ENCODE results near the gene OMD. TPM values are rescaled to one million over a fixed set of nuclear protein-coding genes. Genes with fewer than 3 reads are reported as not detected.

Gene OMD
- total RNA-seq, 2 donors from 2014 or later = 22.7 to 26.5 TPM

GRCh38 chr9:92404042-92404836 lies 20.0 kb downstream of the OMD start, which contains the start of gene OGN:
OGN (minus strand) TSS chr9:92404578; CDS start chr9:92403407, 1,171 bp downstream.
- Histone ChIP-seq H3K4me3 (peak within 1 kb of the TSS; percentile 9 to 25), H3K27me3 (no peaks in the 10 kb centered on the region), H3K9me3 (no peaks in the 10 kb centered on the region), H3K27ac (peak within 1 kb of the TSS; percentile 2 to 54), H3K4me1 (peaks cover 0 to 9% of the 10 kb centered on the region in 2 donors), H3K36me3 (no peaks in the 10 kb centered on the region)
- DNase-seq (ENCODE audit: low spot score) = no peak
- TF ChIP-seq, protein P1, sequence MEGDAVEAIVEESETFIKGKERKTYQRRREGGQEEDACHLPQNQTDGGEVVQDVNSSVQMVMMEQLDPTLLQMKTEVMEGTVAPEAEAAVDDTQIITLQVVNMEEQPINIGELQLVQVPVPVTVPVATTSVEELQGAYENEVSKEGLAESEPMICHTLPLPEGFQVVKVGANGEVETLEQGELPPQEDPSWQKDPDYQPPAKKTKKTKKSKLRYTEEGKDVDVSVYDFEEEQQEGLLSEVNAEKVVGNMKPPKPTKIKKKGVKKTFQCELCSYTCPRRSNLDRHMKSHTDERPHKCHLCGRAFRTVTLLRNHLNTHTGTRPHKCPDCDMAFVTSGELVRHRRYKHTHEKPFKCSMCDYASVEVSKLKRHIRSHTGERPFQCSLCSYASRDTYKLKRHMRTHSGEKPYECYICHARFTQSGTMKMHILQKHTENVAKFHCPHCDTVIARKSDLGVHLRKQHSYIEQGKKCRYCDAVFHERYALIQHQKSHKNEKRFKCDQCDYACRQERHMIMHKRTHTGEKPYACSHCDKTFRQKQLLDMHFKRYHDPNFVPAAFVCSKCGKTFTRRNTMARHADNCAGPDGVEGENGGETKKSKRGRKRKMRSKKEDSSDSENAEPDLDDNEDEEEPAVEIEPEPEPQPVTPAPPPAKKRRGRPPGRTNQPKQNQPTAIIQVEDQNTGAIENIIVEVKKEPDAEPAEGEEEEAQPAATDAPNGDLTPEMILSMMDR (IDR thresholded peaks at IDR 0.05) = no peak

DNA sequence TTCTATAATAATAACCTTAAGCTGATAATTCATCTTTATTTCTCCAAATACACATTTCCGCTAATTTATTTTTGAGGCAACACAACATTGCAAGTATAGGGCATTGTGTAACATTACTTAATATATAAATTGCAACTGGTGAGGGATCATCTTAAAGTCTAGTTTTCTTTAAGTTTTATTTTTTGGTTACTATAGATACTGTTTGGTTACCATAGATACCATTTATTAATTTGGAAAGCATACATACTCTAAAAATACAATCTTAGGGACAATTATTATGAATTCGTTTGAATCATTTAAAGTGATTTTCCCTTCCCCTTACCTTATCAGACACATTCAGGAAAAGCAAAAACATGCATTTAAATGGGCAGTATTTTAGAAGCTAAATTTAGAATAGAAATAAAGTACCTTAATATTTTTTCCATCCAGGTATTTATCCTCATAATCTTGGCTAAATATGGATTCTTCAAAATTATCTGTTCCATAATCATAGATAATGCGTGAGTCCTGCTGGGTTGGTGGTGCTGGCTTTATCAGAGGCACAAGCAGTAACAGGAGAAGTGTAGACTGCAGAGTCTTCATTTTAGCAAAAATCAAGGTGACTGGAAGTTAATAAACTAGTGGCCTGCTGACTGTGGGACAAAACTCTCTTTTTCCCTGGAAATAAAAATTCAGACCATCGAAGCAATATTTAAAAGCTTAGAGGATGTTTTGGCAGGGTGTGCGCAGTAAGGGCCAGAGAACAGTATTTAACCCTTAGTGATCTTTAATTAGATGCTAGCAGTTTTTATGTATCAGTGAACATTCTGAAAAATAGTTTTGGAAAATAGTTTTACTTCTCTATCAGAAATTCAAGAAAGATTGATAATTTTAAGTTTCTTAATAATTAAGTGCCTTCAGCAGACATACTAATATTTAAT lies 21.2 kb downstream of the OMD start:
- no peak for DNase-seq (ENCODE audit: low spot score)
- peaks cover 0 to 9% of the 10 kb centered on the region in 2 donors for H3K4me1 ChIP-seq
- peak overlapping the region; percentile 2 to 19 for H3K27ac ChIP-seq
- H3K4me3 ChIP-seq = peak overlapping the region in 1 of 2 donors; percentile 25
- no peaks in the 10 kb centered on the region for H3K36me3 ChIP-seq
- no peaks in the 10 kb centered on the region for H3K27me3 ChIP-seq
- no peaks in the 10 kb centered on the region for H3K9me3 ChIP-seq
- TF ChIP-seq, protein P1 (IDR thresholded peaks at IDR 0.05) = no peak

GRCh38 chr9:92402360-92402759 lies 21.9 kb downstream of the OMD start:
- no peak overlapping the region for H3K4me3 ChIP-seq
- no peak for DNase-seq (ENCODE audit: low spot score)
- H3K27ac ChIP-seq = peak overlapping the region in 1 of 2 donors; percentile 14
- TF ChIP-seq, protein P1 (IDR thresholded peaks at IDR 0.05) = no peak
- no peaks in the 10 kb centered on the region for H3K36me3 ChIP-seq
- H3K9me3 ChIP-seq = no peaks in the 10 kb centered on the region
- peaks cover 0 to 9% of the 10 kb centered on the region in 2 donors for H3K4me1 ChIP-seq
- H3K27me3 ChIP-seq = no peaks in the 10 kb centered on the region

DNA sequence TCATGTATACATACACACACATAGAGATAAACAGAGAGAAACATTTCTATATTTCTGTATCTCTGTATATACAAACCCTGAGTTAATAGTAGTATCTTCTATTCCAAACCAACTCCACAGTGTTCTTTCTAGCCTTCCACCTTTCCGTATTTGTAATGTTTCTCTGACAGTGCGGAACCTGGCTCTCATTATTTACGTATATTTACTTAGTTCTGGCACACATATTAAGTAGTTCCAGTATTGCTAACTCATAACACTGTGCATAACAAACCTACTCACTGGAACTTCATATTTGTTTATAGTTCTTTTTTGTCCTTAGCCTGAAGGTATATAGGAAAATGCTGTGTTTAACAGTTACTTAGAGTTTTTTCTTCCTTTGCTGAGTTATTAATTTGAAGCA lies 26.4 kb downstream of the OMD start:
- H3K9me3 ChIP-seq = no peaks in the 10 kb centered on the region

GRCh38 chr9:92395617-92396016 lies 28.7 kb downstream of the OMD start:
- Histone ChIP-seq H3K27me3 (no peaks in the 10 kb centered on the region), H3K4me3 (no peak overlapping the region), H3K9me3 (no peaks in the 10 kb centered on the region), H3K36me3 (no peaks in the 10 kb centered on the region), H3K4me1 (no peaks in the 10 kb centered on the region), H3K27ac (no peak overlapping the region)
- TF ChIP-seq, protein P1 (IDR thresholded peaks at IDR 0.05) = no peak
- DNase-seq (ENCODE audit: low spot score) = no peak

More for the DNA sequence above, 26.4 kb downstream of the OMD start:
- no peak overlapping the region for H3K27ac ChIP-seq
- no peaks in the 10 kb centered on the region for H3K36me3 ChIP-seq
- H3K4me1 ChIP-seq = no peaks in the 10 kb centered on the region
- DNase-seq (ENCODE audit: low spot score) = no peak
- H3K4me3 ChIP-seq = no peak overlapping the region
- H3K27me3 ChIP-seq = no peaks in the 10 kb centered on the region
- TF ChIP-seq, protein P1 (IDR thresholded peaks at IDR 0.05) = no peak

Measured in right atrium auricular region (tissue), 2 donors.